CD14-positive monocyte (primary cell): ENCODE data around the gene TPM1. TPM values are rescaled to one million over a fixed set of nuclear protein-coding genes. Genes with fewer than 3 reads are reported as not detected.

Experiments
- DNase-seq, 3 donors: peaks; one replicate each; pipeline ENCODE4 v3.0.0-alpha.2; 2011 to 2022
- H2AFZ ChIP-seq: 2 replicates; pipeline ENCODE4 v1.6.0; 2012; ENCODE audit warnings: mild to moderate bottlenecking, low read depth, low read length, inconsistent platforms; ENCODE audit not compliant: insufficient read depth, poor library complexity, severe bottlenecking
- H3K27ac ChIP-seq, 2 donors: 1 replicate in 1 of 2; 2 replicates in 1 of 2; pipeline ENCODE4 v1.5.1; 2012 to 2013; ENCODE audit warnings: low read length in 2 of 2, control low read depth in 1 of 2, inconsistent platforms in 1 of 2, low read depth in 1 of 2, mild to moderate bottlenecking in 1 of 2
- H3K27me3 ChIP-seq, 2 donors: one replicate each; pipeline versions ENCODE4 v1.6.0 to v1.6.1; 2011 to 2013; ENCODE audit warnings: low read length in 2 of 2; ENCODE audit not compliant: control insufficient read depth in 2 of 2, insufficient read depth in 2 of 2
- H3K36me3 ChIP-seq, 2 donors: replicated peaks in 1 of 2; 1 replicate in 1 of 2; 2 replicates in 1 of 2; pipeline versions ENCODE4 v1.5.1 to v1.6.1; 2012 to 2013; ENCODE audit warnings: low read length in 2 of 2, control low read depth in 1 of 2, inconsistent platforms in 1 of 2, mild to moderate bottlenecking in 1 of 2; ENCODE audit not compliant: insufficient read depth in 2 of 2, control insufficient read depth in 1 of 2
- H3K4me1 ChIP-seq, 2 donors: 1 replicate in 1 of 2; 2 replicates in 1 of 2; pipeline versions ENCODE4 v1.5.1 to v1.6.1; 2012 to 2013; ENCODE audit warnings: low read length in 2 of 2, control low read depth in 1 of 2, inconsistent platforms in 1 of 2, mild to moderate bottlenecking in 1 of 2, moderate library complexity in 1 of 2; ENCODE audit not compliant: insufficient read depth in 2 of 2, control insufficient read depth in 1 of 2
- H3K4me2 ChIP-seq: replicated peaks from 2 replicates; pipeline ENCODE3; 2012; ENCODE audit warnings: low read length, moderate library complexity, mild to moderate bottlenecking; ENCODE audit not compliant: poor library complexity, severe bottlenecking; ENCODE audit errors: extremely low read depth
- H3K4me3 ChIP-seq, 3 experiments: fragments of 200-600 bp in 1 of 3; sonication (generic) in 1 of 3; replicated peaks in 1 of 3; 1 replicate in 2 of 3; 2 replicates in 1 of 3; pipeline ENCODE4 v1.5.1; 2011 to 2013; ENCODE audit warnings: low read length in 3 of 3, mild to moderate bottlenecking in 3 of 3, control low read depth in 2 of 3, low read depth in 2 of 3, inconsistent platforms in 1 of 3, moderate library complexity in 1 of 3
- H3K79me2 ChIP-seq: 2 replicates; pipeline ENCODE4 v1.6.0; 2012; ENCODE audit warnings: mild to moderate bottlenecking, control low read depth, inconsistent platforms, low read length, moderate library complexity; ENCODE audit not compliant: insufficient read depth
- H3K9ac ChIP-seq: 2 replicates; pipeline ENCODE4 v1.6.0; 2017; ENCODE audit warnings: low read length, mild to moderate bottlenecking; ENCODE audit not compliant: insufficient read depth, poor library complexity, severe bottlenecking
- H3K9me3 ChIP-seq, 2 donors: replicated peaks in 1 of 2; 1 replicate in 1 of 2; 2 replicates in 1 of 2; pipeline versions ENCODE4 v1.5.1 to v1.6.1; 2012 to 2013; ENCODE audit warnings: low read length in 2 of 2, control low read depth in 1 of 2; ENCODE audit not compliant: control insufficient read depth in 1 of 2, insufficient read depth in 1 of 2
- H4K20me1 ChIP-seq: 2 replicates; pipeline ENCODE4 v1.6.0; 2012; ENCODE audit warnings: mild to moderate bottlenecking, low read length, control low read depth, moderate library complexity; ENCODE audit not compliant: insufficient read depth
- H3K27ac Mint-ChIP-seq, 7 donors: one replicate each; pipeline ENCODE4 v1.8.0; 2020; ENCODE audit warnings: mild to moderate bottlenecking in 7 of 7, mixed read lengths in 7 of 7, moderate library complexity in 6 of 7, inconsistent platforms in 2 of 7
- H3K27me3 Mint-ChIP-seq, 3 donors: one replicate each; pipeline ENCODE4 v1.8.0; 2021 to 2022; ENCODE audit warnings: low read depth in 3 of 3, mild to moderate bottlenecking in 3 of 3, mixed read lengths in 3 of 3, moderate library complexity in 3 of 3, inconsistent platforms in 1 of 3
- H3K36me3 Mint-ChIP-seq, 2 donors: one replicate each; pipeline ENCODE4 v1.8.0; 2020; ENCODE audit warnings: mixed read lengths in 2 of 2, inconsistent platforms in 1 of 2, mild to moderate bottlenecking in 1 of 2
- H3K4me1 Mint-ChIP-seq: one replicate; pipeline ENCODE4 v1.8.0; 2020; ENCODE audit warnings: mild to moderate bottlenecking, mixed read lengths
- H3K4me3 Mint-ChIP-seq, 2 donors: one replicate each; pipeline ENCODE4 v1.8.0; 2020; ENCODE audit warnings: mild to moderate bottlenecking in 2 of 2, mixed read lengths in 2 of 2, moderate library complexity in 1 of 2
- H3K9me3 Mint-ChIP-seq, 7 donors: one replicate each; pipeline ENCODE4 v1.8.0; 2020 to 2022; ENCODE audit warnings: mixed read lengths in 7 of 7, mild to moderate bottlenecking in 6 of 7, moderate library complexity in 6 of 7, inconsistent platforms in 2 of 7
- CTCF ChIP-seq: fragments of 200-600 bp; IDR thresholded peaks from one replicate; pipeline ENCODE4 v1.8.0; 2022; ENCODE audit warnings: antibody characterized with exemption, mild to moderate bottlenecking
- WGBS: methylation state at CpG from one replicate; pipeline ENCODE4 v1.1.5; 2013; ENCODE audit warnings: missing lambda C conversion rate; ENCODE audit not compliant: insufficient coverage; 5-methylcytosine and 5-hydroxymethylcytosine counted together
- intact Hi-C, 2 donors: fragments of 100-400 bp; cut with micrococcal nuclease; formaldehyde crosslinking; loops; one replicate each; pipeline versions ENCODE4 v1.15.0 to v1.15.1; 2023
- polyA plus RNA-seq, 3 donors: library from polyadenylated mRNA; depleted of rRNA in 1 of 3; unstranded in 2 of 3; stranded (reverse) in 1 of 3; fragments of 300-500 nt in 2 of 3; fragments of >200 nt in 1 of 3; fragmentation: Illumina TruSeq in 2 of 3; gene quantifications; 1 replicate in 2 of 3; 2 replicates in 1 of 3; pipeline ENCODE4 v1.2.3, GENCODE V29; 2012 to 2021

The TPM1 gene
- polyA plus RNA-seq, 3 donors = 11.7 to 15.9 (median 11.9) TPM

GRCh38 chr15:63109920-63110319 lies 67.4 kb downstream of the TPM1 start:
- Mint-ChIP-seq H3K4me1 (peaks cover 30% of the 10 kb centered on the region), H3K27ac (no peak overlapping the region), H3K9me3 (peaks cover 3 to 16% (median 10%) of the 10 kb centered on the region in 7 donors), H3K4me3 (no peak overlapping the region), H3K27me3 (peaks cover 0 to 3% (median 0%) of the 10 kb centered on the region in 3 donors), H3K36me3 (peaks cover 0 to 3% of the 10 kb centered on the region in 2 donors)
- H3K79me2 ChIP-seq = no peaks in the 10 kb centered on the region
- no peaks in the 10 kb centered on the region for H4K20me1 ChIP-seq
- WGBS = 100% methylated on average over 1 of the region's 2 CpGs
- no peak overlapping the region for H3K27ac ChIP-seq
- H3K4me2 ChIP-seq = no peak overlapping the region
- H3K9me3 ChIP-seq = peaks cover 6 to 12% of the 10 kb centered on the region in 2 donors
- H3K9ac ChIP-seq = no peak overlapping the region
- no peaks in the 10 kb centered on the region for H3K36me3 ChIP-seq
- TF ChIP-seq CTCF = no peak
- DNase-seq = no peak
- no peak overlapping the region for H3K4me3 ChIP-seq
- intact Hi-C loops = no loop called here
- H2AFZ ChIP-seq = no peak overlapping the region
- peaks cover 4 to 8% of the 10 kb centered on the region in 2 donors for H3K4me1 ChIP-seq
- no peaks in the 10 kb centered on the region for H3K27me3 ChIP-seq

- Histone ChIP-seq H2AFZ (peak overlapping the region; percentile 48), H3K4me1 (peaks cover 0 to 4% of the 10 kb centered on the region in 2 donors), H3K9ac (no peak overlapping the region), H3K9me3 (peaks cover 3 to 7% of the 10 kb centered on the region in 2 donors), H3K27ac (no peak overlapping the region), H3K79me2 (no peaks in the 10 kb centered on the region), H3K4me3 (no peak overlapping the region), H3K27me3 (no peaks in the 10 kb centered on the region), H3K36me3 (no peaks in the 10 kb centered on the region), H3K4me2 (no peak overlapping the region), H4K20me1 (no peaks in the 10 kb centered on the region)
- H3K9me3 Mint-ChIP-seq = peaks cover 1 to 10% (median 5%) of the 10 kb centered on the region in 7 donors
- intact Hi-C loops = no loop called here
- WGBS = no CpG with 5 or more reads among the region's 3 CpGs
- H3K4me1 Mint-ChIP-seq = peaks cover 25% of the 10 kb centered on the region
- no peak for TF ChIP-seq CTCF
- H3K27ac Mint-ChIP-seq = no peak overlapping the region
- DNase-seq = no peak
- peaks cover 0 to 3% of the 10 kb centered on the region in 2 donors for H3K36me3 Mint-ChIP-seq
- no peak overlapping the region for H3K4me3 Mint-ChIP-seq
- peaks cover 0 to 3% (median 0%) of the 10 kb centered on the region in 3 donors for H3K27me3 Mint-ChIP-seq
Measured at GRCh38 chr15:63110428-63111026, 68.0 kb downstream of the TPM1 start.
